BE2C (cell line): Measurements from ENCODE around the gene COL13A1.

Experiments
- DNase-seq: peaks from one replicate; pipeline ENCODE4 v3.0.0-alpha.2; 2020
- H3K27me3 ChIP-seq: fragments of 250-450 bp; sonication (Bioruptor Pico); 2 replicates; pipeline ENCODE4 v1.5.1; 2020; ENCODE audit warnings: mild to moderate bottlenecking
- H3K36me3 ChIP-seq: fragments of 250-450 bp; sonication (Bioruptor Pico); 2 replicates; pipeline ENCODE4 v1.5.1; 2020; ENCODE audit warnings: mild to moderate bottlenecking
- H3K4me1 ChIP-seq: fragments of 250-450 bp; sonication (Bioruptor Pico); 2 replicates; pipeline ENCODE4 v1.5.1; 2020
- H3K4me3 ChIP-seq: 2 replicates; pipeline ENCODE4 v1.5.1; 2011; ENCODE audit warnings: low read depth, low read length
- H3K9me3 ChIP-seq: fragments of 250-450 bp; sonication (Bioruptor Pico); 2 replicates; pipeline ENCODE4 v1.5.1; 2020
- TF ChIP-seq, protein P1 (sequence below): IDR thresholded peaks from 2 replicates; pipeline ENCODE4 v1.5.1; 2012; ENCODE audit warnings: mild to moderate bottlenecking, low read depth, low read length

COL13A1 gene

DNA sequence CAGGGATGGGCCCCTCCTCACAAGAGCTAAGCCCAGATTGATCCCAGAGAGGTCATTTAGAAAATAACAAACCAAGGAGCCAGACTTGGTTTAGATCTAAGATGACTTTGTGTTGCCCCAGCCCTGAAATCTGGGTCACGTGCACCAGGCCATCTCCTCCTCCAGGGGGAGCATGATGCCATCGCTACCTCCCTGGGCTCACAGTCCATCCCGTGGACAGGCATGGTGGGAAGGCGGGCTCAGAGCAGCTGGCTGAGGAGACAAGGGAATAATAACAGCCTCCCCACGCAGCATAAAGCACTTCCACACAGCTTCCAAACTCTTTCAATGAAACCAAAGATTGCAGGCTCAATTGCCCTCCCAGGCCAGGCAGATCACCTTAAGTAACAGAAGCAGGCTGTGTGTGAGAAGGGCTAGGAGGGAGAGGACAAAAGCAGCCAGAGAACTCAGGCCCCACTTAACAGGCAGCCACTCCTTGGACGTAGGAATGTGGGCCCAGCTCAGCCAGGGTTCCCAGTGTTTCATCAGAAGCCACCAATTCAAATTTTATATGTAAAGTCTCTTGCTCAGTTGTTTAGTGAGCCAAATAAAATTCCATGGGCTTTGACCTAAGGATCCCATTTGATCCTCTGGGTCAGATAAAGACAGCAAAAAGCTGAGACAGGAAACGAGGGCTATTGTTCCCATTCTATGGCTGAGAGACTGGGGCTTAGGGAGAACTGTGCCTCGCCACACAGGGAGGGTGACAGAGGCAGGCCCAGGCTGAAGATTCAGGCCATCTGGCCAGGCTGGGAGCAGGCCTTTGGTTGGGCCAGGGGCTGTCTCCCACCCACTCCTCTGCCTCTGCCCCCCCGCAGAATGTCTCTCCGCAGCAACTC is 100.2 kb downstream of the COL13A1 start:
- Histone ChIP-seq H3K27me3 (no peaks in the 10 kb centered on the region), H3K36me3 (no peaks in the 10 kb centered on the region), H3K9me3 (no peaks in the 10 kb centered on the region), H3K4me1 (peaks cover 6% of the 10 kb centered on the region; the same call in 1 of the 2 replicates), H3K4me3 (no peak overlapping the region)
- TF ChIP-seq, protein P1, sequence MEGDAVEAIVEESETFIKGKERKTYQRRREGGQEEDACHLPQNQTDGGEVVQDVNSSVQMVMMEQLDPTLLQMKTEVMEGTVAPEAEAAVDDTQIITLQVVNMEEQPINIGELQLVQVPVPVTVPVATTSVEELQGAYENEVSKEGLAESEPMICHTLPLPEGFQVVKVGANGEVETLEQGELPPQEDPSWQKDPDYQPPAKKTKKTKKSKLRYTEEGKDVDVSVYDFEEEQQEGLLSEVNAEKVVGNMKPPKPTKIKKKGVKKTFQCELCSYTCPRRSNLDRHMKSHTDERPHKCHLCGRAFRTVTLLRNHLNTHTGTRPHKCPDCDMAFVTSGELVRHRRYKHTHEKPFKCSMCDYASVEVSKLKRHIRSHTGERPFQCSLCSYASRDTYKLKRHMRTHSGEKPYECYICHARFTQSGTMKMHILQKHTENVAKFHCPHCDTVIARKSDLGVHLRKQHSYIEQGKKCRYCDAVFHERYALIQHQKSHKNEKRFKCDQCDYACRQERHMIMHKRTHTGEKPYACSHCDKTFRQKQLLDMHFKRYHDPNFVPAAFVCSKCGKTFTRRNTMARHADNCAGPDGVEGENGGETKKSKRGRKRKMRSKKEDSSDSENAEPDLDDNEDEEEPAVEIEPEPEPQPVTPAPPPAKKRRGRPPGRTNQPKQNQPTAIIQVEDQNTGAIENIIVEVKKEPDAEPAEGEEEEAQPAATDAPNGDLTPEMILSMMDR: peak; percentile 80
- peak; percentile 79 for DNase-seq

DNA sequence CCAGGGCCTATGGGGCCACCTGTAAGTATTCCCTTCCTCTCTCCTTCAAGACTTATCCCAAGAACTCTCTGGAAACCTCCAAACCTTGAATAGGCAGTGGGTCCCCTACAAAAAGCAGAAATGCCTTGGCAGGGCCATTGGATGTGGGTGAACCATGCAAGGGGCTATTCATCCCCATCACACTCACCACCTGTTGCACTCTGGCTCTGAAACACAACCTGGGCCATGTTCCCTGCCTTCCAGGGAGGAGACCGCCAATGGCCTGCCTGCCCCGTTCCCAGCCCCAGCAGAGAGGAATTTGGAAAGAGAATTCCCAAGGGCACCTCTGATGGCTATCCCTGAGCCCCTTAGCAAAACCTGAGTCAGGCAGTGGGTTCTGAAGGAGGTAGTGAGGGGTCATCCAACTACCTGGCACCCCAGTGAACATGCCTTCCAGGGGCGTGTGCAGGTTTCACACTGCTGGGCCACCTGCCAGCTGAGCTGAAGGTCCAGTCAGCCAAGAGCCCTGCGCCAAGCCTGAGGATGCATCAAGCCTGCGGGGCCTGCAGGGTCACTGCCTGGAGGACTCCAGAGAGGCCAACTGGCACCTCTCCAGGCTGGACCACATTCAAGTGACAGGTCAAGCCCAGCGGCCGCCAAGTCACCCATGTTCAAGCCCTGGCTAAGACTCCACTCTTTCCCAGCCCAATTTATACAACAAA is 101.3 kb downstream of the COL13A1 start:
- TF ChIP-seq, protein P1: no peak
- H3K9me3 ChIP-seq: no peaks in the 10 kb centered on the region
- no peak overlapping the region for H3K4me3 ChIP-seq
- H3K27me3 ChIP-seq: no peaks in the 10 kb centered on the region
- H3K4me1 ChIP-seq: peaks cover 6% of the 10 kb centered on the region; the same call in 1 of the 2 replicates
- no peaks in the 10 kb centered on the region for H3K36me3 ChIP-seq
- no peak for DNase-seq

DNA sequence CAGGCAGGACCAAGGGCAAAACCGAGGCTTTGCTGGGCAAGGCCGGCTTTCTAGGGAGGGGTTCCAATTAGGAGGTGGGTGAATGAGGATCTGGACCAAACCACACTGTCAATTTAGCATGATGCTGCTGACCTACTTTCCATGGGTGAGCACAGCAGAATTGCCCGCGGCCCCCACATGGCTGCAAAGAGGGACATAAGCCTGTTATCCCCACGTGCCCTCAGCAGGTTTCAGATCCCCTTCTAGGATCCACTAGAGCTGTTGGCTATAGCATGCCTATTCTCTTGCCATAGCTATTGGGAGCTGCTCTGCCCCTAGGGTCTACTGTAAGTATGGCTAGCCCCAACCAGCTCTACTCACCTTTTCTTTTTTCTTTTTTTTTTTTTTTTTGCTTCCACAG is 102.8 kb downstream of the COL13A1 start:
- Histone ChIP-seq H3K36me3 (no peaks in the 10 kb centered on the region), H3K27me3 (no peaks in the 10 kb centered on the region), H3K4me3 (no peak overlapping the region), H3K4me1 (peaks cover 4% of the 10 kb centered on the region; the same call in 1 of the 2 replicates), H3K9me3 (no peaks in the 10 kb centered on the region)
- TF ChIP-seq, protein P1: no peak
- no peak for DNase-seq

DNA sequence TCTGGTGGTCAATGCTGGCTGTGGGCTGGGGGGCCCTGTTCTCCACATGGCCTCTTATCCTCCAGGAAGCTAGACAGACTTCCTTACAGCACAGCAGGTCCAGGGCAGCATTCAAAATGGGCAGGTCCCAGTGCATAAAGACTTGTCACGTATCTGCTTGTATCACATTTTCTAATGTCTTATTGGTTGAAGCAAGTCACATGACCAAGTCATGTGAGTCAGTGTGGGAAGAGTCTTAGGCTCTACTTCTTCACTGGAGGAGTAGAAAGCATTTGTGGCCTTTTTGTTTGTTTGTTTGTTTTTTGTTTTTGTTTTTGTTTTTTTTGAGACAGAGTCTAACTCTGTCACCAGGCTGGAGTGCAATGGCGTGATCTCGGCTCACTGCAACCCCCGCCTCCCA is 104.7 kb downstream of the COL13A1 start:
- H3K4me3 ChIP-seq: no peak overlapping the region
- no peaks in the 10 kb centered on the region for H3K27me3 ChIP-seq
- no peaks in the 10 kb centered on the region for H3K9me3 ChIP-seq
- no peaks in the 10 kb centered on the region for H3K36me3 ChIP-seq
- DNase-seq: no peak
- TF ChIP-seq, protein P1: no peak
- H3K4me1 ChIP-seq: peaks cover 4% of the 10 kb centered on the region; the same call in 1 of the 2 replicates

DNA sequence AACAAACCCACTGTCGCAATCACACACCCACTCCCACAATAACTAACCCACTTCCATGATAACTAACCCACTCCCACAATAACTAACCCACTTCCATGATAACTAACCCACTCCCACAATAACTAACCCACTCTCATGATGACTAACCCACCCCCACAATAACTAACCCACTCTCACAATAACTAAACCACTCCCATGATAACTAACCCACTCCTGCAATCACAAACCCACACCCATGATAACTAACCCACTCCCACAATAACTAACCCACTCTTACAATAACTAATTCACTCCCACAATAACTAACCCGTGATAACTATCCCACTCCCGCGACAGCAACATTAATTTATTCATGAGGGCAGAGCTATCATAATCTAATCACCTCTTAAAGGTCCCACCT is 105.8 kb downstream of the COL13A1 start:
- Histone ChIP-seq H3K4me1 (peaks cover 3% of the 10 kb centered on the region), H3K36me3 (no peaks in the 10 kb centered on the region), H3K4me3 (no peak overlapping the region), H3K9me3 (no peaks in the 10 kb centered on the region), H3K27me3 (no peaks in the 10 kb centered on the region)
- no peak for DNase-seq
- TF ChIP-seq, protein P1: no peak

DNA sequence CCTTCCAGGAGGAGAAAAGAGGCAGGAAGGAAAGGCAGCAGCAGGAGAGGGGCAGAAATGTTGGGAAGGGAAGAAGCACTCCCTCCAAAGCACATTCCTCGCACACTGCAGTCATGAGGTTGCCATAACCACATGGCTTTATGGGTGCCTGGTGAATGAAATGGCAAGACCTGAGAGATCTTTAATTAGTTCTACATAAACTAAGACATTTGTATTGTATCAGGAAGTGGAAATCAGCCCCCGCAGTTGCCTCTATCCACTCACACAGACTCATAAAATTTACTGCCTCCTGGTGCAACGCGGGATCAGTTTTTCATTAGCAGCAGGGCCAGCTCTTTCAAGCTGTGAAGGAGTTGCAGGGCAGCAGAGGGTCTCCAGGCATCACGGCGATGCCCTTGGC is 106.4 kb downstream of the COL13A1 start:
- TF ChIP-seq, protein P1: no peak
- Histone ChIP-seq H3K4me3 (no peak overlapping the region), H3K9me3 (no peaks in the 10 kb centered on the region), H3K36me3 (no peaks in the 10 kb centered on the region), H3K4me1 (peaks cover 3% of the 10 kb centered on the region), H3K27me3 (no peaks in the 10 kb centered on the region)
- DNase-seq: no peak
